ENCODE results near the gene CDK16. TPM values are rescaled to one million over a fixed set of nuclear protein-coding genes. Genes with fewer than 3 reads are reported as not detected.

Gene CDK16
- total RNA-seq, 4 donors from 2014 or later: 118 to 188 (median 154) TPM

DNA sequence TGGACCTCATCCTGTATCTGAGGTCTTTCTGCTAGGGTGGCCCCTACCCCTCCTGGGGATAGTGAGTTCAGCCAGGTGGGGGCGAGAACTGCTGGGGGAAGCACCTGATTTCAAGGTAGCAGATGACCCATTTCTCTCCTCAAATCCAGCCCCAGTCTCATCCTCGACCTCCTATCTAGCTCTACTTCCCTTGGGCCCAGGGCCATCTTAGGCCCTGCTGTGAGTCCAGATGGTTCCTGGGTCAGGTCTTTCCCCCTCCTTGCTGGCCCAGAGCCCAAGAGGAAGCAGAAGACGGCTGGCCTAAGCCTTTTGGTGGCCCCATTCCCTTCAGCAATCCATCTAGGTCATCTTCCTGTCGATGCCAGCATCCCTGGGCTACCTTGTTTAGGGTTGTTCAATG, 3.3 kb downstream of the CDK16 start:
- no peak overlapping the region for H3K27ac ChIP-seq
- H3K4me3 ChIP-seq: no peak overlapping the region
- no peaks in the 10 kb centered on the region for H3K9me3 ChIP-seq
- peaks cover 0 to 35% (median 0%) of the 10 kb centered on the region in 3 donors for H3K36me3 ChIP-seq
- H3K4me1 ChIP-seq: peaks cover 0 to 8% (median 3%) of the 10 kb centered on the region in 4 donors
- no peak for DNase-seq
- no peaks in the 10 kb centered on the region for H3K27me3 ChIP-seq
- no peak for TF ChIP-seq POLR2A (IDR thresholded peaks at IDR 0.05)
- TF ChIP-seq, protein P1, sequence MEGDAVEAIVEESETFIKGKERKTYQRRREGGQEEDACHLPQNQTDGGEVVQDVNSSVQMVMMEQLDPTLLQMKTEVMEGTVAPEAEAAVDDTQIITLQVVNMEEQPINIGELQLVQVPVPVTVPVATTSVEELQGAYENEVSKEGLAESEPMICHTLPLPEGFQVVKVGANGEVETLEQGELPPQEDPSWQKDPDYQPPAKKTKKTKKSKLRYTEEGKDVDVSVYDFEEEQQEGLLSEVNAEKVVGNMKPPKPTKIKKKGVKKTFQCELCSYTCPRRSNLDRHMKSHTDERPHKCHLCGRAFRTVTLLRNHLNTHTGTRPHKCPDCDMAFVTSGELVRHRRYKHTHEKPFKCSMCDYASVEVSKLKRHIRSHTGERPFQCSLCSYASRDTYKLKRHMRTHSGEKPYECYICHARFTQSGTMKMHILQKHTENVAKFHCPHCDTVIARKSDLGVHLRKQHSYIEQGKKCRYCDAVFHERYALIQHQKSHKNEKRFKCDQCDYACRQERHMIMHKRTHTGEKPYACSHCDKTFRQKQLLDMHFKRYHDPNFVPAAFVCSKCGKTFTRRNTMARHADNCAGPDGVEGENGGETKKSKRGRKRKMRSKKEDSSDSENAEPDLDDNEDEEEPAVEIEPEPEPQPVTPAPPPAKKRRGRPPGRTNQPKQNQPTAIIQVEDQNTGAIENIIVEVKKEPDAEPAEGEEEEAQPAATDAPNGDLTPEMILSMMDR (IDR thresholded peaks at IDR 0.05): no peak

DNA sequence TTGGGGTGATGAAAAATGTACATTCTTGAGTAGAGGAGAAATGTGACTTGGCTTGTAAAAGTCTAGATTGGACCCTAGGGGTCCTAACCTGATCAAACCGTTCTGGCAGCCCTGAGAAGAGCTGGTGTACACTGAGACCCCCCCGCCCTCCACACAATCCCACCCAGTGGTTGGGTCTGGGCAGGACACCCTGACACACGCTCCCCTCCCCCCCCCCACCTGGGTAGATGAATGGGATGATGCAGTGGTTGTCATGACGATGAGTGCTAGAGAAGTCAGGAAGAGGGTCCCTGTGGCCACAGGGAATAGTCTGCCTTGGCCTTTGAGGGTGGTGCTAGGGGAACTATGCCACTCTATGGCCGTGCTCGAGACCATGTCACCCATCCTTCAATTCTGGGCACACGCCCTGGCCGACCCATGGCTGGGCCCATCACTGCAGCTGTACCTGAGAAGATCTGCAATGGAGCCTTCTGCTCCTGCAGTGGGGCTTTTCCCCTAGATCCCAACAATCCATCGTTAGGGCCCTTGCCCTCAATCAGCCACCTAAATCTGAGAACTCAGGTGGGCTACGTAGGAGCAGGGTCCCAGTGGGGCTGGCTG, 4.4 kb downstream of the CDK16 start:
- no peaks in the 10 kb centered on the region for H3K9me3 ChIP-seq
- peaks cover 0 to 8% (median 0%) of the 10 kb centered on the region in 4 donors for H3K4me1 ChIP-seq
- no peaks in the 10 kb centered on the region for H3K27me3 ChIP-seq
- H3K4me3 ChIP-seq: no peak overlapping the region
- peaks cover 0 to 43% (median 0%) of the 10 kb centered on the region in 3 donors for H3K36me3 ChIP-seq
- no peak overlapping the region for H3K27ac ChIP-seq
- TF ChIP-seq, protein P1 (IDR thresholded peaks at IDR 0.05): no peak
- TF ChIP-seq POLR2A (IDR thresholded peaks at IDR 0.05): no peak
- no peak for DNase-seq

DNA sequence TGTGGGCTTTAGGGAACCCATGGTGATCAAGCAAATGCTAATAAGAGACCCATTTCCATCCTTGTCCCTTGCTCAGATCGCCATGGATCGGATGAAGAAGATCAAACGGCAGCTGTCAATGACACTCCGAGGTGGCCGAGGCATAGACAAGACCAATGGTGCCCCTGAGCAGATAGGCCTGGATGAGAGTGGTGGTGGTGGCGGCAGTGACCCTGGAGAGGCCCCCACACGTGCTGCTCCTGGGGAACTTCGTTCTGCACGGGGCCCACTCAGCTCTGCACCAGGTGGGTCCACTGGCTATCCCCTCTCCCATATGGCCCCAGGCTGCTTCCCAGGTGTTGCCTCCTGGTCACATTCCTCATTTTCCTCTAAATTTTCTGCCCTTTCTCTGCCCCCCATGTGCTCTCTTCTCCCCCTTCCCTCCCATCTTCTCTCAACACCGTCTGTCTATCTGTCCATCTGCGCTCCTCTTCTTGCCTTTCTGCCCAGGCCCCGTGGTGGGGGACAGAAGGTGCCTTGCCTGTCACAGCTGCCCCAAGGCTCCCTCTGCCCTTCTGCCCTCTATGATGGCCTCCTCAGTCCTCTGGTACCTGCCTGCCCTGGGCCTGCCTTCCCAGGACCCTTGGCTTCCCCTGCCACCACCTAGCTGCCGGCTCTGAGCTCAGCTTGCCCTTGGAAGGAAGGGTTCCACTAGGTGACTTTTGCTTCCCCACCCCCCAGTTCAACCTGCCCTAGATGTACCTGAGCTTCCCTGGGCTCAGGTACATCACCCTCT, 5.2 kb downstream of the CDK16 start:
- TF ChIP-seq, protein P1 (IDR thresholded peaks at IDR 0.05): no peak
- peaks cover 0 to 50% (median 0%) of the 10 kb centered on the region in 3 donors for H3K36me3 ChIP-seq
- DNase-seq: no peak

DNA sequence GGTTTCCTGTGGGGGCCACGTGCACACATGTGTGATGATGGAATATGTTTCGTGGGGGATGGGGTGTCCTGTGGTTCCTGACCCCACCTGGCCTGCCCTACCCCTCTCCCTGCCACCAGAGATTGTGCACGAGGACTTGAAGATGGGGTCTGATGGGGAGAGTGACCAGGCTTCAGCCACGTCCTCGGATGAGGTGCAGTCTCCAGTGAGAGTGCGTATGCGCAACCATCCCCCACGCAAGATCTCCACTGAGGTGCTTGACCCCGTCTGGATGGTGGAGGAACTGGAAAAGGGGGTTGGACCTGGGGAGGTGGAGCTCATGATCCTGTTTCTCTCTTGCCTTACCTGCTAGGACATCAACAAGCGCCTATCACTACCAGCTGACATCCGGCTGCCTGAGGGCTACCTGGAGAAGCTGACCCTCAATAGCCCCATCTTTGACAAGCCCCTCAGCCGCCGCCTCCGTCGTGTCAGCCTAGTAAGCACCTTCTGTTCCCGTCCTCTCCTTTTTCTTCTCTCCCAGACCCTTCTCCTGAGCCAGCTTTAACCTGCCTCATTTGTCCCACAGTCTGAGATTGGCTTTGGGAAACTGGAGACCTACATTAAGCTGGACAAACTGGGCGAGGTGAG, 5.9 kb downstream of the CDK16 start:
- no peaks in the 10 kb centered on the region for H3K27me3 ChIP-seq
- no peak for DNase-seq
- no peak overlapping the region for H3K27ac ChIP-seq
- H3K4me1 ChIP-seq: peaks cover 0 to 5% (median 0%) of the 10 kb centered on the region in 4 donors
- H3K9me3 ChIP-seq: no peaks in the 10 kb centered on the region
- peaks cover 0 to 53% (median 0%) of the 10 kb centered on the region in 3 donors for H3K36me3 ChIP-seq
- H3K4me3 ChIP-seq: no peak overlapping the region
- TF ChIP-seq, protein P1 (IDR thresholded peaks at IDR 0.05): no peak
- TF ChIP-seq POLR2A (IDR thresholded peaks at IDR 0.05): no peak

More for the DNA sequence above, 5.2 kb downstream of the CDK16 start:
- peaks cover 0 to 8% (median 0%) of the 10 kb centered on the region in 4 donors for H3K4me1 ChIP-seq
- H3K9me3 ChIP-seq: no peaks in the 10 kb centered on the region
- H3K27me3 ChIP-seq: no peaks in the 10 kb centered on the region
- H3K27ac ChIP-seq: no peak overlapping the region
- H3K4me3 ChIP-seq: no peak overlapping the region

DNA sequence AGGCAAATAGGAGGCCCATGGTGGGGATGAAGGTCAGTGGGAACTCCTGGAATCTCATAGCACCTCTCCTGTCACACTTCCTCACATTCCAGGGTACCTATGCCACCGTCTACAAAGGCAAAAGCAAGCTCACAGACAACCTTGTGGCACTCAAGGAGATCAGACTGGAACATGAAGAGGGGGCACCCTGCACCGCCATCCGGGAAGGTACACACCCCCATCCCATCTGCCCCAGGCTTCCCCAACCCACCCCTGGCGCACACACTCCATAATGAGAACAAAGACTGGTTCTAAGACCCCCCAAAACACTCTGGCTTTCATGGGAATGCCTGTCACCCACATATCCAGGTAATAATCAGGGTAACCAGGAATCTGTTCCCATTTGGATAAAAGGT, 6.4 kb downstream of the CDK16 start:
- Histone ChIP-seq H3K36me3 (peaks cover 0 to 53% (median 0%) of the 10 kb centered on the region in 3 donors), H3K4me3 (no peak overlapping the region), H3K27me3 (no peaks in the 10 kb centered on the region), H3K4me1 (no peaks in the 10 kb centered on the region), H3K27ac (no peak overlapping the region), H3K9me3 (no peaks in the 10 kb centered on the region)
- no peak for DNase-seq
- TF ChIP-seq, protein P1 (IDR thresholded peaks at IDR 0.05): no peak
- no peak for TF ChIP-seq POLR2A (IDR thresholded peaks at IDR 0.05)
